Endothelial cell of hepatic sinusoid (primary cell): ENCODE data around the gene SPPL2B.
"Not testable (repeated sequence)": the region's sequence is repeated elsewhere in the genome, so short reads cannot be mapped to it uniquely, and the experiment has no call there.

Experiments
- in situ Hi-C: cut with HindIII; loops from 2 replicates; pipeline ENCODE4 v1.10.0; 2017; ENCODE audit warnings: low sequenced_read_pairs

The SPPL2B gene

DNA sequence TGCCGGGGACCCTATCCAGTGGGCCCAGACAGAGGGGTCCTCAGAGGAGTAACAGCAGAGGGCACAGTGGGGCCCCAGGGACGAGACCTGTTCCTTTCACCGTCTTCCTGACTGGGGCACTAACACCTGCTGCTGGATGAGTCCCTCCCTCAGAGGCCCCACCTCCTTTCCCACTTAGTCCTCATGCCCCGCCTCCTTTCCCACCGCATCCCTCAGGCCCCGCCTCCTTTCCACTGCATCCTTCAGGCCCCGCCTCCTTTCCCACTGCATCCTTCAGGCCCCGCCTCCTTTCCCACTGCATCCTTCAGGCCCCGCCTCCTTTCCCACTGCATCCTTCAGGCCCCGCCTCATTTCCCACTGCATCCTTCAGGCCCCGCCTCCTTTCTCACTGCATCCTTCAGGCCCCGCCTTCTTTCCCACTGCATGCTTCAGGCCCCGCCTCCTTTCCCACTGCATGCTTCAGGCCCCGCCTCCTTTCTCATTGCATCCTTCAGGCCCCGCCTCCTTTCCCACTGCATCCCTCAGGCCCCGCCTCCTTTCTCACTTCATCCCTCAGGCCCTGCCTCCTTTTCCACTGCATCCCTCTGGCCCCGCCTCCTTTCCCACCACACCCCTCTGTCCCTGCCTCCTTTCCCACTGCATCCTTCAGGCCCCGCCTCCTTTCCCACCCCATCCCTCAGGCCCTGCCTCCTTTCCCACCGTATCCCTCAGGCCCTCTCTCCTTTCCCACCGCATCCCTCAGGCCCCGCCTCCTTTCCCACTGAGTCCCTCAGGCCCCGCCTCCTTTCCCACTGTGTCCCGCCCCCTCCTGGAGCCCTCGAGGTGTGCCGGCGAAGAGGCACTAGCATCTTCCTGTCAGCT is 6.7 kb downstream of the SPPL2B start:
- in situ Hi-C loops = no loop called here

DNA sequence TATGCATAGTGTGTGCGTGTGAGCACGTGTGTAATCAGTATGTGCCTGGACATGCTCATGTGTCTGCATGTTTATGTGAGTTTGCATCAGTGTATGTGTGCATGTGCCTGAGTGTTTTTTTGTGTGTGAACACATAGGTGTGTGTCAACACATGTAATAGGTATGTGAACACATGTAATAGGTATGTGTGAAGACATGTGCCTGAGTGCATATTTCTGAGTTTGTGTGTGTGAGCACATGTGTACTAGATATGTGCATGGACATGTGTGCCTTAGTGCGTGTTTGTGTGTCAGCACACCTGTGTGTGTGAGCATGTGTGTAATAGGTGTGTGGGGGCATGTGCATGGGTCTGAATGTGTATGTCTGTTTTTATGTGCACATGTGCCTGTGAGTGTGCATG is 7.4 kb downstream of the SPPL2B start:
- in situ Hi-C loops = no loop called here

DNA sequence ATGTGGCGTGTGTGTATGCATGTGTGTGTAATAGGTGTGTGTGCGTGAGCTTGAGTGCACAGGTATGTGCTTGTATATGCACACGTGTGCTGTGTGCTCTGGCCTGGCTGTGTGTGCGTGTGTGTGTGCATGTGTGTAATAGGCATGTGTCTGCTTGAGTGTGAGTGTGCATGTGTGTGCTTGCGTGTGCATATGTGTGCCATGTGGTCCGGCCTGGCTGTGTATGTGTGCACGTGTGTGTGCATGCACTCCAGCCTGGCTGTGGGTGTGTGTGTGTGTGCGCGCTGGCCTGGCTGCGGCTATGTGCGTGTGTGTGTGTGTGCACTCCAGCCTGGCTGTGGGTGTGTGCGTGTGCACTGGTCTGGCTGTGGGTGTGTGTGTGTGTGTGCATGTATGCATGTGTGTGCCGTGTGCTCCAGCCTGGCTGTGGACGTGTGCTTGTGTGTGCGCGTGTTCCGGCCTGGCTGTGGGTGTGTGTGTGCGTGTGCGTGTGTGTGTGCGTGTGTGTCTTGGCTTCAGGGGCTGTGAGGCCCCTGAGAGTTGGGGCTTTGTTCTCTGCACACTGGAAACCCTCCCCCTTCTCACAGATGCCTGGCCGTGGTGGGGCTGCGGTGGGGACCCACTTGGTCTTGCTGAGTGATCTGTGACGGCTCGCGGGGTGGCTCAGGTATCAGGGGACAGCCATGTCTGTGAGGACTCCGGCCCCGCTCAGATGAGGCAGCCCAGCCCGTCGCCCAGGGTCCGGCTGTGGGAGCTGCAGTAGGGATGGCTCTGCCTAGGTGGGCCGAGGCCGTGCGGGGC is 8.2 kb downstream of the SPPL2B start:
- in situ Hi-C loops = no loop called here

DNA sequence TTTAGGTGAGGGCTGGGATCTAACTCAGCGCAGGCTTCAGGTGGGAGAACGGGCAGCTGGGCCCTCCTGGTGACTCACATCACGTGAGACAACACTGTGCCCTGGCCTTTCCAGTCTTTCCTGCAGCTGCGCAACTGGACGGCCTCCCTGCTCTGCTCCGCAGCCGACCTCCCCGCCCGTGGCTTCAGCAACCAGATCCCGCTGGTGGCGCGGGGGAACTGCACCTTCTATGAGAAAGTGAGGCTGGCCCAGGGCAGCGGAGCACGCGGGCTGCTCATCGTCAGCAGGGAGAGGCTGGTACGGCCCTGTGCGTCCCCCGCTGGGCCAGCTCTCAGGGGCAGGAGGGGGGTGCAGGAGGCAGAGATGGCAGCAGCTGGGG is 8.8 kb downstream of the SPPL2B start:
- in situ Hi-C loops = no loop called here

DNA sequence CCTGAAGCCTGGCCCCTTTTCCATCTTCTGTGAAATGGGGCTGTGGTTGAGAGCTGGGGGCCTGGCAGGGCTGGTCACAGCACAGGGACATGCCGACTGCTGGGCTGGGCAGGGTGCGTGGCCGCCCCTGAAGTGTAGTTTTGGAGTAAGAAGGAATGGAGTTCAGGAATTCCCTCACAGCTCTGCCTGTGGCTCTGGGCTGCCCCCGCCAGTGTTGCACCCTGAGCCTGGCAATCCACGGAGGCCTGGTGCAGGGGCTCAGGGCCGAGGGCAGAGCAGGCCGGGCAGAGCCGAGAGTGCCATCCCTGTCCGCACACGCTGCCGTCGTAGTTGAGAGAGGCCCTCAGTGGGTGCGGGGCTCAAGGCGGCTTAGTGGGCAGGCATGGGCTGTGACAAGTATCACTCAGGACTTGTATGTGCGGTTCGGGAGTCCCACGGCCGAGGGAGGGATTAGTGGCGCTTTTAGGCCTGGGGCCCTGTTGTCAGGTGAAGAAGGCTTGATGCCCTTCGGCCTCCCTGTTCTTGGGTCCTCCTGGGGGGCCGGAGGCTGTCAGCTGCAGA is 9.7 kb downstream of the SPPL2B start:
- in situ Hi-C loops = no loop called here

DNA sequence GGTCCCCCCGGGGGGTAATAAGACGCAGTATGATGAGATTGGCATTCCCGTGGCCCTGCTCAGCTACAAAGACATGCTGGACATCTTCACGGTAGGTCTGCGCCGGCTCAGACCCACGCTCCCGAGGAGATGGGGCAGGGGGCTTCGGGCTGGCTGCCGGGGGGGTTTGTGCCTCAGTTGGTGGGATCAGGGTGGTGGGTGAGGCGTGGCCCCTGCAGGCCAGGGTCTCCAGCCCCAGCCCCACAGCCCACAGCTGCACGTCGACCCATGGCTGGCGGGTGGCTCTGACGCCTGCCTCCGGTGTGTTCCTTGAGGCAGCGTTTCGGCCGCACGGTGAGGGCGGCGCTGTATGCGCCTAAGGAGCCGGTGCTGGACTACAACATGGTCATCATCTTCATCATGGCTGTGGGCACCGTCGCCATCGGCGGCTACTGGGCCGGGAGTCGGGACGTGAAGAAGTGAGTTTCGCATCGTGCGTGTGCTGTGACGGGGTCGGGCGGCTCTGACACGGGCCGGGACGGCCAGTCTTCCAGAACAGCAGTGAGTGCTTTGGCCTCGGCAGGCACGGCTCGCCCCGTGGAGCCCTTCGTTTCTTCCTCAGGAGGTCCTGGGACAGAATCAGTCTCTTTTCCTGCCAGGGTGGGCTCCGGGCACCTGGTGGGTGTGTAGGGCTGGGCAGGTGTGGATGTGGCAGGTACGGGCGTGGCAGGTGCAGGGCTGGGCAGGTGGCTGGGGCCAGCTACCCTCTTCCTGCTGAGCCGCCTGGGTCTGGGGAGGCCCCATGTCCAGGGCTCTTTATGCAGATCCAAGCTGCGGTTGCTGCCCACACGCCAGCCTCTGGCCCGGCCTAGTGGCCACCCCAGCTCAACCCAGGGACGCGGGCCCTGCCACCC is 10.5 kb downstream of the SPPL2B start:
- in situ Hi-C loops = no loop called here

DNA sequence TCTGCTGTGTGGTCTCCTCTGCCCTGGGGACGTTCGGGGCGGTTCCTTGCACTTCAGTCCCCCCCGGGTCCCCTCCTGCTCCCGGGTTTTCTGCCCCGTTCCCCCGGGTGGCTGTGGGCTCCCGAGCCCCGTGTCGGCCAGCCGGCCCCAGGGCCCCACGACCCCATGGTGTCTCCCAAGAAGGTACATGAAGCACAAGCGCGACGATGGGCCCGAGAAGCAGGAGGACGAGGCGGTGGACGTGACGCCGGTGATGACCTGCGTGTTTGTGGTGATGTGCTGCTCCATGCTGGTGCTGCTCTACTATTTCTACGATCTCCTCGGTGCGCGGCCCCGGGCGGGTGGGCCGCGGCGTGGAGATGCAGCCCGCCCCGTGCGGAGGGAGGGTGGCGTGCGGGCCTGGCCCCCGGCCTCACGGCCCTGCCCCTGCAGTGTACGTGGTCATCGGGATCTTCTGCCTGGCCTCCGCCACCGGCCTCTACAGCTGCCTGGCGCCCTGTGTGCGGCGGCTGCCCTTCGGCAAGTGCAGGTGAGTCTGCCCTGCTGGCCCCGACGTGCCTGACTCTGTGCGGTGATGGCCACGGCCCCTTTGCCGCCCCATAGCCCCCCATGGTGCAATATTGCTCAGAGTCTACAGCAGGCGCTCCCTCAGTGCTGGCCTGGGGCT is 11.3 kb downstream of the SPPL2B start:
- in situ Hi-C loops = no loop called here

DNA sequence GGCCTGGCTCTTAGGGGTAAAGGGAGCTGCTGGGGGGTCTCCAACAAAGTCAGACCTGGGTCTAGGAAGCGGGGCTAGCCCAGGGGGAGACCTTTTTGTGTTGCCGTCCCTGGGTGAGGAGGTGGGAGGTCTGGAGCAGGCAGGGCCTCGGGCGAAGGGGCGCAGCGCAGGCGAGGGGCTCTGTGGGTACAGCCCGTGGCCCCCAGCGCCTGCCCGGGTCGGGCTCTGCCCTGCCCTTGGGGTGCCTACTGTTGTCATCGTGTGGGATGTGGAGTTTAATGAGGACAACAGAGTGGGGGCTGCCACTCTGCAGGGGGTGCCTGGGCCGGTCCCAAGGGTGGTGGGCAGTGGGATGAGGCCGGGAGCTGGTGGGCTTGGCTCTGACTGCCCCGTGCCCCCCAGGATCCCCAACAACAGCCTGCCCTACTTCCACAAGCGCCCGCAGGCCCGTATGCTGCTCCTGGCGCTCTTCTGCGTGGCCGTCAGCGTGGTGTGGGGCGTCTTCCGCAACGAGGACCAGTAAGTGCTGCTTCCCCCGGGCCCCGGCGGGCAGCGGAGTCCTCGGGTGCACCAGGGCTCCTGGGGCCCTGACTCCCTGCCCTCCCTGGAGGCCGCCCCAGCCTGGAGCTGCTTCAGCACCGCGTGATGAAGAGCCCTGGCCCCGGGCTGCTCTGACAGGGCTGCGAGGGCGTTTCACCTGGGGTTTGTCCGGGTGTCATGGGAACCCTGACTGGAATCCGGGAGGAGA is 12.2 kb downstream of the SPPL2B start:
- in situ Hi-C loops = no loop called here

DNA sequence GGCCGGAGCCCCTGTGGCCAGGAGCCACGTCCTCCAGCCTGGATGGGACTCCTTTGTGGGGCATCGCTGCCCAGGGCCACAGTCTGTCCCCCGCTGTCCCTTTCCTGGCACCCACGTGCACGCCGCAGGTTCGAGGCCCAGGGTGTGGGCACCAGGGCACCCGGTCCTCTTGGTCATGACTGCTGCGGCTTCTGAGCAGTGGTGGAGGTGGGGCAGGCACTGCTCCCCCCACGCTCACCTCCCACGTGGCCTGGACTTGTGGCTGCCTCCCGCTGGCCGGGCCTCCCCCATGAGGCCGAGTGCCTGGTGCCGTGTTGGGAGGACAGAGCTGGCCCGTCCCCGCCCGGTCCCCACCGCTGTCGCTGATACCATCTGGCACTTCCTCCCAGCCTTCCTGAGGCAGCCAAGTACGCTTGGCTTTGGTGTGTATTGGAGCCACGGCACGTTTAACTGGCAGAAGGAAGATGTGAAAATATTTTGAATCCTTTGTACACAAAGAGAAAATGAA is 12.8 kb downstream of the SPPL2B start:
- in situ Hi-C loops = no loop called here

DNA sequence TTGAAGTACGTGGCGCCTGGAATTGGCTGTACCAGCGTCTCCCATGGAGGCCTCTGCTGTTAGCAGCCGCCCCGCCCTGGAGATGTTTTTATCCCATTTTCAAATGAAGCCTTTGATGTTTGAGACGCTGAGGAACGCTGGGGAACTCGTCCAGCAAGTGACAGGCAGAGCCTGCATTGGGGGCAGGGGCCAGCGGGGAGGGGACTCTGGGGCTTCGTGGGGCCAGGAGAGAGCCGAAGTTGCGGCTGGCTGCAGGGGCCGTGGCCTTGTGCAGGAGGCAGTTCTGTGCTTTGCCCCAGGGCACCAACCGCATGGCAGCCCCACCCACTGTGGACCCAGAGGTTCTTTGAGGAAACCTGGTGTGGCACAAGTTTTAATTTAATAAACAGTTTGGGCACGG is 13.5 kb downstream of the SPPL2B start:
- in situ Hi-C loops = no loop called here

DNA sequence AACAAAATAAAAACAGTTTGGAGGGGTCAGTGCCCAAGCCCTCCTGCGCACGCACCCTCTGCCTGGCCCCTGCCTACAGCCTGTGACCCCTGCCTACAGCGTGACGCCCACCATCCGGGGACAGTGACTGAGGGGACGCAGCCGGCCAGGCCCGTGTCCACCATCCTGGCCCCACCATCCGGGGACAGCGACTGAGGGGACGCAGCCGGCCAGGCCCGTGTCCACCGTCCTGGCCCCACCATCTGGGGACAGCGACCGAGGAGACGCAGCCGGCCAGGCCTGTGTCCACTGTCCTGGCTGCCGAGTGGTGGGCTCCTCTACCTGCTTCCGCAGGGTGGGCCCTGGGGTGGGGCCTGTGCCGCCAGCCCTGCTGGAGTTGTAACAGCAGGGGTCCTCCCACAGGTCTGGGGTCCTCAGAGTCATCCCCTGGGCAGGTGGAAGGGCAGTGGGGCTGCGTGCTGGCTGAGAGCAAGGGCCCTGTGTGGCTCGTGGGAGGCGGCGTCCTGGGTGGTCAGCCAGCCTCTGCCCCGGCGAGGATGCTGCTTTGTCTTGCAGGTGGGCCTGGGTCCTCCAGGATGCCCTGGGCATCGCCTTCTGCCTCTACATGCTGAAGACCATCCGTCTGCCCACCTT is 14.3 kb downstream of the SPPL2B start:
- in situ Hi-C loops = no loop called here

DNA sequence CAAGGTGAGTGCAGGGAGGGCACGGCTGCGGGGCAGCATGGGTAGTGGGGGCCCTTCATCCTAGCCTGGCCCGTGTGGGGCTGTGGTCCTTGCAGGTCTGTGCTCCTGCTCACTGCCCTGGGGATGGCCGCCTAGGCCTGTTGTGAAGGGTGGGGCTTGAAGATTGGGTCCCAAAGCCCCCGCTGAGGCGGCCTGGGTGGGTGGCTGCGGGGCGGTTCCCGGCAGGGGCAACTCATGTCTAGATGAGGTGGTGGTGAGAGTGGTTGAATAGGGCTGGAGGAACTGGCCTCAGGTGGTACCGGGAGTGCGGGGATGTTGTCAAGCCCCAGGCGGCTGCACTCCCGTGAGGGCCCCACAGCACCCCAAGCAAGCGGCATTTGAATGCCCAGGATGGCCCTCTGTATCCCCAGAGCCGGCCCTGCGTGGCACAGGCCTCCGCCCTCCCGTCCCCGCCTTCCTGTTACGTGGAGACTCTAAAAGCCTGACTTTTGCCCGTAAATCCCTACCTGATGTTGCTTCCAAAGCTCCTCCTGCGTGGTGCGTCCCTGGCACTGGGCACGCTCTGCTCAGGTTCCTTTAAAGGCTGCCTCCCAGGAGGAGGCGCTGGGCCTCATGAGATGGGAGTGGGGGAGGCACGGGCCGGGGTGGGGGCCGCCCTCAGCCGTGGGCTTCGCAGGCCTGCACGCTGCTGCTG is 15.0 kb downstream of the SPPL2B start:
- in situ Hi-C loops = no loop called here

DNA sequence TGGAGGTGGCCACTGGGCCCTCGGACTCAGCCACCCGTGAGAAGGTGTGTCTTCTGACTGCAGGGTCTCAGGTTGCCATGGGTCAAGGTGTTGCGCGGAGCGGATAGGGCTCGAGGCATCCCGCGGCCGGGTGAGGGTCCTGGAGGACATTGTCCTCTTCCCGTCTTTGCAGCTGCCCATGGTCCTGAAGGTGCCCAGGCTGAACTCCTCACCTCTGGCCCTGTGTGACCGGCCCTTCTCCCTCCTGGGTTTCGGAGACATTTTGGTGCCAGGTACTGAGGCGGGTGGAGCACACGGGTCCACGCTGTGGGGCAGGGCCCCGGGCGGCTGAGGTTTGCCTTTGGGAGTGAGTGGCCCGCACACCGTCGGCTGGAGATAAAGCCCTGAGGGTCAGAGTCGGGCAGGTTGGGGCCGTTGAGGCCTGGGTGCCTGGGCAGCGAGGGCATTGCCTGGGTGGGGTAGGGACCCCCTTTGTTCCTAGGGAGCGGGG is 15.9 kb downstream of the SPPL2B start:
- in situ Hi-C loops = no loop called here

DNA sequence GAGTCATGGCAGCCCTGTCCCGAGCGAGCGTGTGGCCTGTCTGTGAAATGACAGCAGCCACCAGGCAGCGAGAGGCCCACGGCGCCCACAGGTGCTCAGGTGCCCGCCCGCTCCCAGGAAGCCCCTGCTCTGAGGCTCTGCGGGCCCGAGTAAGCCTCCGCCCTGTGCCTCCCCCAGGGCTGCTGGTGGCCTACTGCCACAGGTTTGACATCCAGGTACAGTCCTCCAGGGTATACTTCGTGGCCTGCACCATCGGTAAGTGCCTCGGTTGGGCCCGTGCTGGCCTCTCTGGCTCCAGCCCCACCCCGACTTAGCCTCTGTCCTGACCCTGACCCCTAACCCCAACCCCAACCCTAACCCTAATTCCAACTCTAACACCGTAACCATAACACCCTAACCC is 16.6 kb downstream of the SPPL2B start:
- in situ Hi-C loops = no loop called here

DNA sequence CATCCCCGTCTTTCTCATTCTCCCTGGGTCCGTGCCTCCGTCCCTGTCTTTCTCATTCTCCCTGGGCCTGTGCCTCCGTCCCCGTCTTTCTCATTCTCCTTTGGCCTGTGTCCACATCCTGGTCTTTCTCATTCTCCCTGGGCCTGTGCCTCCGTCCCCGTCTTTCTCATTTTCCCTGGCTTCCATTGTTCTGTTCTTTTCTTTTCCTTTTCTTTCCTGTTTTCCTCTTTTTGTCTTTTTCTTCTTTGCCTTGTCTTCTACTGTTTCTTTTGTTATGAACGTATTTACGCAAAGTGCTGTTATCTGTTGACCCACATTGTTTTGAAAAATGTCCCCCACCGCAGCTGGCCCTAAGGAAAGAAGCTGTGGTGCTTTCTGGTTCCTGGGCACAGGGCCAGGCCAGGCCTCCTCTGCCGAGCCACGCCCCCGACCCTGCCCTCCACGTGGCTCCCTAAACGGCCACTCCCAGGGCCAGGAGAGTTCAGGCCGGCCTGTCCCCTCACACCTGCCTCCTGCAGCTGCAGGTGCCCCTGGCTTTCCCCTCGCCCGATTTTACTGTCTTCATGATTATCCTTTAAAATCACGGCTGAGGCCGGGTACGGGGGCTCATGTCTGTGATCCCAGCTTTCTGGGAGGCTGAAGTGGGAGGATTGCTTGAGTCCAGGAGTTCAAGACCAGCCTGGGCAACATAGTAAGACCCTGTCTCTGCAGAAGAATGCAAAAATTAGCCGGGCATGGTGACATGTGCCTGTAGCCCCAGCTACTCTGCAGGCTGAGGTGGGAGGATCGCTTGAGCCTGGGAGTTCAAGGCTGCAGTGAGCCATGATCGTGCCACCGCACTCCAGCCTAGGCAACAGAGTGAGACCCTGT is 17.5 kb downstream of the SPPL2B start:
- in situ Hi-C loops = no loop called here

DNA sequence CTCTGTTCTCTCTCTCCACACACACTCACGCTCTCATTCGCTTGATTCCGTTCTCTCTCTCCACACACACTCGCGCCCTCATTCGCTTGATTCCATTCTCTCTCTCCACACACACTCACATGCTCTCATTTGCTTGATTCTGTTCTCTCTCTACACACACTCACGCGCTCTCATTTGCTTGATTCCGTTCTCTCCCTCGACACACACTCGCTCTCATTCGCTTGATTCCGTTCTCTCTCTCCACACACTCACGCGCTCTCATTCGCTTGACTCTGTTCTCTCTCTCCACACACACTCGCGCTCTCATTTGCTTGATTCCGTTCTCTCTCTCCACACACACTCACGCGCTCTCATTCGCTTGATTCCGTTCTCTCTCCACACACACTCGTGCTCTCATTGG is 21.3 kb downstream of the SPPL2B start:
- in situ Hi-C loops = not testable (repeated sequence)

DNA sequence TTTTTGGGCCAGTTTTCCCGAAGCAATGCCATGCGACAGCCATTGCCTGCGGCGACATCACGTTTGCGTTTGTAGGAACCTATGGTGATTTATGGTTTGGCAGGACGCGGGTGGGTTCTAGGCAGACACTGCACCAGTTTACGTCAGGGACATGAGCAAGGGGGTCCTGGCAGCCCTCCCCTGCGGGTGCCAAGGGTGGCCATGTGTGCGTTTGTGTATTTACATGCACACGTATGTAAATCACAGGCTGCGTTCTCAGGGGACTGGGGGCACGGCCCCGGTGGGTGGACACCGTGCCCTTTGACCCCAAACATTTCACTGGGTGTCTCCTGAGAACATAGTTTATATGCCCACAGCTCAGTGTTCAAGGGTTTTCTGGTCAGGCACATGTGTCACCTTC is 22.2 kb downstream of the SPPL2B start:
- in situ Hi-C loops = no loop called here
